WTC11 (cell line): ENCODE results near the gene HNRNPUL2. TPM values are rescaled to one million over a fixed set of nuclear protein-coding genes. Genes with fewer than 3 reads are reported as not detected.
A peak's percentile ranks its signal among the peaks of the same experiment; 100 is the strongest.

Experiments used
- ATAC-seq: fragments of 200-7000 bp; cut with Tn5 transposase; 2 replicates; pipeline ENCODE4 v1.10.0; 2021; ENCODE audit warnings: mild to moderate bottlenecking, moderate library complexity
- CTCF ChIA-PET: fragments of 300-600 bp; sonication (Branson Sonifier 250); formaldehyde crosslinking; loops from one replicate; lab custom pipeline; 2021; ENCODE audit warnings: antibody characterized with exemption; lab: Charles Lee
- POLR2A ChIA-PET: fragments of 350-600 bp; sonication (Branson Sonifier 250); formaldehyde crosslinking; loops from one replicate; lab custom pipeline; 2021; ENCODE audit warnings: antibody characterized with exemption; lab: Charles Lee
- DNase-seq: peaks from one replicate; pipeline ENCODE4 v3.0.0; 2021; ENCODE audit warnings: low spot score
- H3K27ac Mint-ChIP-seq: 2 replicates; pipeline ENCODE4 v1.8.0; 2021; ENCODE audit warnings: mixed read lengths
- H3K27me3 Mint-ChIP-seq: 2 replicates; pipeline ENCODE4 v1.8.0; 2021; ENCODE audit warnings: low read depth, mild to moderate bottlenecking, moderate library complexity, mixed read lengths
- H3K36me3 Mint-ChIP-seq: 2 replicates; pipeline ENCODE4 v1.8.0; 2021; ENCODE audit warnings: mixed read lengths
- H3K4me1 Mint-ChIP-seq: 2 replicates; pipeline ENCODE4 v1.8.0; 2022; ENCODE audit warnings: mixed read lengths
- H3K4me3 Mint-ChIP-seq: 2 replicates; pipeline ENCODE4 v1.8.0; 2021; ENCODE audit warnings: mild to moderate bottlenecking, moderate library complexity, mixed read lengths
- H3K9me3 Mint-ChIP-seq: 2 replicates; pipeline ENCODE4 v1.8.0; 2021; ENCODE audit warnings: mixed read lengths
- CBFB ChIP-seq: sonication (generic); formaldehyde crosslinking; IDR thresholded peaks from 2 replicates; pipeline ENCODE4 v1.8.1; 2022; ENCODE audit warnings: mild to moderate bottlenecking, low read depth, missing genetic modification reagents
- FOXJ3 ChIP-seq: sonication (generic); formaldehyde crosslinking; IDR thresholded peaks from 2 replicates; pipeline ENCODE4 v1.9.0; 2021; ENCODE audit warnings: missing genetic modification reagents, mild to moderate bottlenecking, borderline replicate concordance
- FOXP1 ChIP-seq: sonication (generic); formaldehyde crosslinking; IDR thresholded peaks from 2 replicates; pipeline ENCODE4 v1.8.0; 2022; ENCODE audit warnings: missing genetic modification reagents, mild to moderate bottlenecking, moderate library complexity, borderline replicate concordance
- KAT7 ChIP-seq: sonication (generic); formaldehyde crosslinking; IDR thresholded peaks from 2 replicates; pipeline ENCODE4 v1.8.1; 2023; ENCODE audit warnings: missing genetic modification reagents, mild to moderate bottlenecking, borderline replicate concordance
- NFATC4 ChIP-seq: fragments of 250-450 bp; sonication (Bioruptor Pico); IDR thresholded peaks from 2 replicates; pipeline ENCODE4 v1.9.0; 2021; ENCODE audit warnings: mild to moderate bottlenecking
- RELA ChIP-seq: sonication (generic); formaldehyde crosslinking; IDR thresholded peaks from 2 replicates; pipeline ENCODE4 v1.8.1; 2022; ENCODE audit warnings: missing genetic modification reagents, mild to moderate bottlenecking, borderline replicate concordance
- SMAD4 ChIP-seq: sonication (generic); formaldehyde crosslinking; IDR thresholded peaks from 2 replicates; pipeline ENCODE4 v1.8.0; 2022; ENCODE audit warnings: mild to moderate bottlenecking, missing genetic modification reagents
- TCF7 ChIP-seq: sonication (generic); formaldehyde crosslinking; IDR thresholded peaks from 2 replicates; pipeline ENCODE4 v1.8.0; 2022; ENCODE audit warnings: mild to moderate bottlenecking, low read depth, missing genetic modification reagents, moderate library complexity
- TEAD4 ChIP-seq: sonication (generic); formaldehyde crosslinking; IDR thresholded peaks from 2 replicates; pipeline ENCODE4 v1.8.0; 2022; ENCODE audit warnings: mild to moderate bottlenecking, missing genetic modification reagents
- ZNF121 ChIP-seq: sonication (generic); formaldehyde crosslinking; IDR thresholded peaks from 2 replicates; pipeline ENCODE4 v1.8.0; 2023; ENCODE audit warnings: missing genetic modification reagents
- ZNF396 ChIP-seq: fragments of 250-450 bp; sonication (Bioruptor Pico); IDR thresholded peaks from 2 replicates; pipeline ENCODE4 v1.8.0; 2021; ENCODE audit warnings: mild to moderate bottlenecking, moderate library complexity, borderline replicate concordance
- total RNA-seq: library from RNA; stranded (reverse); gene quantifications from 3 replicates; pipeline ENCODE4 v1.2.3, GENCODE V29; 2021
- TF ChIP-seq, protein P1 (sequence below): fragments of 250-450 bp; sonication (Bioruptor Pico); IDR thresholded peaks from 2 replicates; pipeline ENCODE4 v1.9.0; 2021; ENCODE audit warnings: mild to moderate bottlenecking, borderline replicate concordance
- TF ChIP-seq, protein P2 (sequence below): sonication (generic); formaldehyde crosslinking; IDR thresholded peaks from 2 replicates; pipeline ENCODE4 v1.8.0; 2023; ENCODE audit warnings: mild to moderate bottlenecking, missing genetic modification reagents
- TF ChIP-seq, protein P3 (sequence below): sonication (generic); formaldehyde crosslinking; IDR thresholded peaks from 2 replicates; pipeline ENCODE4 v1.8.1; 2023; ENCODE audit warnings: mild to moderate bottlenecking, missing genetic modification reagents, moderate library complexity
- TF ChIP-seq, protein P4 (sequence below): sonication (generic); formaldehyde crosslinking; IDR thresholded peaks from 2 replicates; pipeline ENCODE4 v1.8.1; 2023; ENCODE audit warnings: mild to moderate bottlenecking, moderate library complexity, missing genetic modification reagents
- TF ChIP-seq, protein P5 (sequence below): sonication (generic); formaldehyde crosslinking; IDR thresholded peaks from 2 replicates; pipeline ENCODE4 v1.8.1; 2023; ENCODE audit warnings: mild to moderate bottlenecking, missing genetic modification reagents, borderline replicate concordance
- TF ChIP-seq, protein P6 (sequence below): sonication (generic); formaldehyde crosslinking; IDR thresholded peaks from 2 replicates; pipeline ENCODE4 v1.8.1; 2022; ENCODE audit warnings: low read depth, mild to moderate bottlenecking, moderate library complexity, missing genetic modification reagents, borderline replicate concordance
- TF ChIP-seq, protein P7 (sequence below): sonication (generic); formaldehyde crosslinking; IDR thresholded peaks from 2 replicates; pipeline ENCODE4 v1.8.0; 2022; ENCODE audit warnings: mild to moderate bottlenecking, missing genetic modification reagents

The HNRNPUL2 gene
- total RNA-seq, 1 experiment from 2014 or later, result 42.1 TPM

DNA sequence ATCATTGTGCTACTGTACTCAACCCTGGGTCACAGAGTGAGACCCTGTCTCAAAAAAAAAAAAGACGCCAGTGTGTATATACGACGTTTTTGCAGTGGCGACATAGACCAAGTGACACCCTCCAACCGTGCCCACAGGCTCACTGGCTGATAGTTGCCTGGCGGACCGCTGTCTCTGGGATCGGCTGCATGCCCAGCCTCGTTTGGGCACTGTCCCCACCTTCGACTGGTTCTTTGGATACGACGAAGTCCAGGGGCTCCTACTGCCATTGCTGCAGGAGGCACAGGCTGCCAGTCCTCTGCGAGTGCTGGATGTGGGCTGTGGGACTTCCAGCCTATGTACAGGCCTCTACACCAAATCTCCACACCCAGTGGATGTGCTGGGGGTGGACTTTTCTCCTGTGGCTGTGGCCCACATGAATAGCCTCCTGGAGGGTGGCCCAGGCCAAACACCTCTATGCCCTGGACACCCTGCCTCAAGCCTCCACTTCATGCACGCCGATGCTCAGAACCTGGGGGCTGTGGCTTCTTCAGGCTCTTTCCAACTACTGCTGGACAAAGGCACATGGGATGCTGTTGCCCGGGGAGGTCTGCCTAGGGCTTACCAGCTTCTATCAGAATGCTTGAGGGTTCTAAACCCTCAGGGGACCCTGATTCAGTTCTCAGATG is 60.9 kb downstream of the HNRNPUL2 start (continued):
- TF ChIP-seq, protein P1, sequence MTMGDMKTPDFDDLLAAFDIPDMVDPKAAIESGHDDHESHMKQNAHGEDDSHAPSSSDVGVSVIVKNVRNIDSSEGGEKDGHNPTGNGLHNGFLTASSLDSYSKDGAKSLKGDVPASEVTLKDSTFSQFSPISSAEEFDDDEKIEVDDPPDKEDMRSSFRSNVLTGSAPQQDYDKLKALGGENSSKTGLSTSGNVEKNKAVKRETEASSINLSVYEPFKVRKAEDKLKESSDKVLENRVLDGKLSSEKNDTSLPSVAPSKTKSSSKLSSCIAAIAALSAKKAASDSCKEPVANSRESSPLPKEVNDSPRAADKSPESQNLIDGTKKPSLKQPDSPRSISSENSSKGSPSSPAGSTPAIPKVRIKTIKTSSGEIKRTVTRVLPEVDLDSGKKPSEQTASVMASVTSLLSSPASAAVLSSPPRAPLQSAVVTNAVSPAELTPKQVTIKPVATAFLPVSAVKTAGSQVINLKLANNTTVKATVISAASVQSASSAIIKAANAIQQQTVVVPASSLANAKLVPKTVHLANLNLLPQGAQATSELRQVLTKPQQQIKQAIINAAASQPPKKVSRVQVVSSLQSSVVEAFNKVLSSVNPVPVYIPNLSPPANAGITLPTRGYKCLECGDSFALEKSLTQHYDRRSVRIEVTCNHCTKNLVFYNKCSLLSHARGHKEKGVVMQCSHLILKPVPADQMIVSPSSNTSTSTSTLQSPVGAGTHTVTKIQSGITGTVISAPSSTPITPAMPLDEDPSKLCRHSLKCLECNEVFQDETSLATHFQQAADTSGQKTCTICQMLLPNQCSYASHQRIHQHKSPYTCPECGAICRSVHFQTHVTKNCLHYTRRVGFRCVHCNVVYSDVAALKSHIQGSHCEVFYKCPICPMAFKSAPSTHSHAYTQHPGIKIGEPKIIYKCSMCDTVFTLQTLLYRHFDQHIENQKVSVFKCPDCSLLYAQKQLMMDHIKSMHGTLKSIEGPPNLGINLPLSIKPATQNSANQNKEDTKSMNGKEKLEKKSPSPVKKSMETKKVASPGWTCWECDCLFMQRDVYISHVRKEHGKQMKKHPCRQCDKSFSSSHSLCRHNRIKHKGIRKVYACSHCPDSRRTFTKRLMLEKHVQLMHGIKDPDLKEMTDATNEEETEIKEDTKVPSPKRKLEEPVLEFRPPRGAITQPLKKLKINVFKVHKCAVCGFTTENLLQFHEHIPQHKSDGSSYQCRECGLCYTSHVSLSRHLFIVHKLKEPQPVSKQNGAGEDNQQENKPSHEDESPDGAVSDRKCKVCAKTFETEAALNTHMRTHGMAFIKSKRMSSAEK (CRISPR knock-in tag), result 0 out of 2 replicates have a peak, but pooled peaks have one; percentile 55
- TF ChIP-seq NFATC4 (CRISPR knock-in tag) (peak; percentile 19), FOXJ3 (0 out of 2 replicates have a peak, but pooled peaks have one; percentile 45), TCF7 (CRISPR knock-in tag) (no peak), SMAD4 (CRISPR knock-in tag) (no peak)
- TF ChIP-seq, protein P2, sequence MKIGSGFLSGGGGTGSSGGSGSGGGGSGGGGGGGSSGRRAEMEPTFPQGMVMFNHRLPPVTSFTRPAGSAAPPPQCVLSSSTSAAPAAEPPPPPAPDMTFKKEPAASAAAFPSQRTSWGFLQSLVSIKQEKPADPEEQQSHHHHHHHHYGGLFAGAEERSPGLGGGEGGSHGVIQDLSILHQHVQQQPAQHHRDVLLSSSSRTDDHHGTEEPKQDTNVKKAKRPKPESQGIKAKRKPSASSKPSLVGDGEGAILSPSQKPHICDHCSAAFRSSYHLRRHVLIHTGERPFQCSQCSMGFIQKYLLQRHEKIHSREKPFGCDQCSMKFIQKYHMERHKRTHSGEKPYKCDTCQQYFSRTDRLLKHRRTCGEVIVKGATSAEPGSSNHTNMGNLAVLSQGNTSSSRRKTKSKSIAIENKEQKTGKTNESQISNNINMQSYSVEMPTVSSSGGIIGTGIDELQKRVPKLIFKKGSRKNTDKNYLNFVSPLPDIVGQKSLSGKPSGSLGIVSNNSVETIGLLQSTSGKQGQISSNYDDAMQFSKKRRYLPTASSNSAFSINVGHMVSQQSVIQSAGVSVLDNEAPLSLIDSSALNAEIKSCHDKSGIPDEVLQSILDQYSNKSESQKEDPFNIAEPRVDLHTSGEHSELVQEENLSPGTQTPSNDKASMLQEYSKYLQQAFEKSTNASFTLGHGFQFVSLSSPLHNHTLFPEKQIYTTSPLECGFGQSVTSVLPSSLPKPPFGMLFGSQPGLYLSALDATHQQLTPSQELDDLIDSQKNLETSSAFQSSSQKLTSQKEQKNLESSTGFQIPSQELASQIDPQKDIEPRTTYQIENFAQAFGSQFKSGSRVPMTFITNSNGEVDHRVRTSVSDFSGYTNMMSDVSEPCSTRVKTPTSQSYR, result no peak
- TF ChIP-seq, protein P3, sequence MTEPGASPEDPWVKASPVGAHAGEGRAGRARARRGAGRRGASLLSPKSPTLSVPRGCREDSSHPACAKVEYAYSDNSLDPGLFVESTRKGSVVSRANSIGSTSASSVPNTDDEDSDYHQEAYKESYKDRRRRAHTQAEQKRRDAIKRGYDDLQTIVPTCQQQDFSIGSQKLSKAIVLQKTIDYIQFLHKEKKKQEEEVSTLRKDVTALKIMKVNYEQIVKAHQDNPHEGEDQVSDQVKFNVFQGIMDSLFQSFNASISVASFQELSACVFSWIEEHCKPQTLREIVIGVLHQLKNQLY (CRISPR knock-in tag), result 0 out of 2 replicates have a peak, but pooled peaks have one; percentile 12

DNA sequence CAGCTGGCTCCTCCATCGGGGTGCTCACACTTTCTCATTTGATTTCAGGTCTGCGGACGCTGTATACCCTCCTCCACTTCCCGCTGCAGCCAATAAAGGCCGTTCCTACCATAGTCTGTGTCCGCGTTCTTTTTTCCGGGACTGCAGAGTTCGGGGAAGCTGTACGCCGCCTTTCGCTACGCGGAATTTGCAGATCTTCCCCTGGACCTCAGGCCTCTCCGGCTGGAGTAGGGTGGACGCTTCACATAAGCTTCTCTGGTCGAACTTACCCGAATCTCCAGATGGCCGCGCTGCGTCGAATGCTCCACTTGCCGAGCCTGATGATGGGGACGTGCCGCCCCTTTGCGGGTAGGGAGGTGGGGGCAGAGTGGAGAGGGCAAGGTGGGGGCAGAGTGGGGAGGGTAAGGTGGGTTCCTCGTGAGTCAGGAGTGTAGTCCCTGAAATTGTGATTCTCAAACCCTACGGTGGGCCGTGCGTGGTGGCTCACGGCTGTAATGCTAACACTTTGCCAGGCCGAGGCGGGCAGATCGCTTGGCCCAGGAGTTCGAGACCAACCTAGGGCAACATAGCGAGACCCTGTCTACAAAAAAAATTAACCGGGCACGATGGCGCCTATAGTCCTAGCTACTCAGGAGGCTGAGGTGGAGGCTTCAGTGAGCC is 61.5 kb downstream of the HNRNPUL2 start:
- ChIA-PET POLR2A (interaction anchor here (0.5 to 3.2 kb wide), 34 partner anchors 9 to 417 kb away, joined by 3 to 42 read pairs (median 7); partner anchors contain the start of genes B3GAT3, BSCL2, EEF1G and GANAB), CTCF (interaction anchor here (0.6 to 2.2 kb wide), 15 partner anchors 11 to 325 kb away, joined by 3 to 10 read pairs (median 5); partner anchors contain the start of genes EML3, GANAB, INTS5 and TAF6L)
- peaks cover 20% of the 10 kb centered on the region for H3K4me1 Mint-ChIP-seq
- peak overlapping the region; percentile 97 for H3K4me3 Mint-ChIP-seq
- ATAC-seq (no peak), DNase-seq (peak; percentile 31)
- peaks cover 30% of the 10 kb centered on the region for H3K36me3 Mint-ChIP-seq
- H3K27me3 Mint-ChIP-seq, result no peaks in the 10 kb centered on the region
- no peaks in the 10 kb centered on the region for H3K9me3 Mint-ChIP-seq
- H3K27ac Mint-ChIP-seq, result peak overlapping the region; percentile 95
- TF ChIP-seq, protein P4, sequence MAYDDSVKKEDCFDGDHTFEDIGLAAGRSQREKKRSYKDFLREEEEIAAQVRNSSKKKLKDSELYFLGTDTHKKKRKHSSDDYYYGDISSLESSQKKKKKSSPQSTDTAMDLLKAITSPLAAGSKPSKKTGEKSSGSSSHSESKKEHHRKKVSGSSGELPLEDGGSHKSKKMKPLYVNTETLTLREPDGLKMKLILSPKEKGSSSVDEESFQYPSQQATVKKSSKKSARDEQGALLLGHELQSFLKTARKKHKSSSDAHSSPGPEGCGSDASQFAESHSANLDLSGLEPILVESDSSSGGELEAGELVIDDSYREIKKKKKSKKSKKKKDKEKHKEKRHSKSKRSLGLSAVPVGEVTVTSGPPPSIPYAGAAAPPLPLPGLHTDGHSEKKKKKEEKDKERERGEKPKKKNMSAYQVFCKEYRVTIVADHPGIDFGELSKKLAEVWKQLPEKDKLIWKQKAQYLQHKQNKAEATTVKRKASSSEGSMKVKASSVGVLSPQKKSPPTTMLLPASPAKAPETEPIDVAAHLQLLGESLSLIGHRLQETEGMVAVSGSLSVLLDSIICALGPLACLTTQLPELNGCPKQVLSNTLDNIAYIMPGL (CRISPR knock-in tag), result 0 out of 2 replicates have a peak, but pooled peaks have one; percentile 12
- TF ChIP-seq ZNF396 (CRISPR knock-in tag), result no peak
- no peak for TF ChIP-seq FOXP1
- no peak for TF ChIP-seq CBFB (CRISPR knock-in tag)
- no peak for TF ChIP-seq RELA
- peak; percentile 85 for TF ChIP-seq ZNF121 (CRISPR knock-in tag)
- TF ChIP-seq, protein P5, sequence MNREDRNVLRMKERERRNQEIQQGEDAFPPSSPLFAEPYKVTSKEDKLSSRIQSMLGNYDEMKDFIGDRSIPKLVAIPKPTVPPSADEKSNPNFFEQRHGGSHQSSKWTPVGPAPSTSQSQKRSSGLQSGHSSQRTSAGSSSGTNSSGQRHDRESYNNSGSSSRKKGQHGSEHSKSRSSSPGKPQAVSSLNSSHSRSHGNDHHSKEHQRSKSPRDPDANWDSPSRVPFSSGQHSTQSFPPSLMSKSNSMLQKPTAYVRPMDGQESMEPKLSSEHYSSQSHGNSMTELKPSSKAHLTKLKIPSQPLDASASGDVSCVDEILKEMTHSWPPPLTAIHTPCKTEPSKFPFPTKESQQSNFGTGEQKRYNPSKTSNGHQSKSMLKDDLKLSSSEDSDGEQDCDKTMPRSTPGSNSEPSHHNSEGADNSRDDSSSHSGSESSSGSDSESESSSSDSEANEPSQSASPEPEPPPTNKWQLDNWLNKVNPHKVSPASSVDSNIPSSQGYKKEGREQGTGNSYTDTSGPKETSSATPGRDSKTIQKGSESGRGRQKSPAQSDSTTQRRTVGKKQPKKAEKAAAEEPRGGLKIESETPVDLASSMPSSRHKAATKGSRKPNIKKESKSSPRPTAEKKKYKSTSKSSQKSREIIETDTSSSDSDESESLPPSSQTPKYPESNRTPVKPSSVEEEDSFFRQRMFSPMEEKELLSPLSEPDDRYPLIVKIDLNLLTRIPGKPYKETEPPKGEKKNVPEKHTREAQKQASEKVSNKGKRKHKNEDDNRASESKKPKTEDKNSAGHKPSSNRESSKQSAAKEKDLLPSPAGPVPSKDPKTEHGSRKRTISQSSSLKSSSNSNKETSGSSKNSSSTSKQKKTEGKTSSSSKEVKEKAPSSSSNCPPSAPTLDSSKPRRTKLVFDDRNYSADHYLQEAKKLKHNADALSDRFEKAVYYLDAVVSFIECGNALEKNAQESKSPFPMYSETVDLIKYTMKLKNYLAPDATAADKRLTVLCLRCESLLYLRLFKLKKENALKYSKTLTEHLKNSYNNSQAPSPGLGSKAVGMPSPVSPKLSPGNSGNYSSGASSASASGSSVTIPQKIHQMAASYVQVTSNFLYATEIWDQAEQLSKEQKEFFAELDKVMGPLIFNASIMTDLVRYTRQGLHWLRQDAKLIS (CRISPR knock-in tag), result no peak
- no peak for TF ChIP-seq KAT7
- TF ChIP-seq, protein P6, sequence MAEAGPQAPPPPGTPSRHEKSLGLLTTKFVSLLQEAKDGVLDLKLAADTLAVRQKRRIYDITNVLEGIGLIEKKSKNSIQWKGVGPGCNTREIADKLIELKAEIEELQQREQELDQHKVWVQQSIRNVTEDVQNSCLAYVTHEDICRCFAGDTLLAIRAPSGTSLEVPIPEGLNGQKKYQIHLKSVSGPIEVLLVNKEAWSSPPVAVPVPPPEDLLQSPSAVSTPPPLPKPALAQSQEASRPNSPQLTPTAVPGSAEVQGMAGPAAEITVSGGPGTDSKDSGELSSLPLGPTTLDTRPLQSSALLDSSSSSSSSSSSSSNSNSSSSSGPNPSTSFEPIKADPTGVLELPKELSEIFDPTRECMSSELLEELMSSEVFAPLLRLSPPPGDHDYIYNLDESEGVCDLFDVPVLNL (CRISPR knock-in tag), result no peak
- TF ChIP-seq, protein P7, sequence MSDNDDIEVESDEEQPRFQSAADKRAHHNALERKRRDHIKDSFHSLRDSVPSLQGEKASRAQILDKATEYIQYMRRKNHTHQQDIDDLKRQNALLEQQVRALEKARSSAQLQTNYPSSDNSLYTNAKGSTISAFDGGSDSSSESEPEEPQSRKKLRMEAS (CRISPR knock-in tag), result 0 out of 2 replicates have a peak, but pooled peaks have one; percentile 17
- TF ChIP-seq TEAD4 (CRISPR knock-in tag), result no peak
